Endodermal cell (in vitro differentiated cells): ENCODE measurements around the gene RILPL1. TPM values are rescaled to one million over a fixed set of nuclear protein-coding genes. Genes with fewer than 3 reads are reported as not detected.
A peak's percentile ranks its signal among the peaks of the same experiment; 100 is the strongest.
"Not testable (repeated sequence)": the region's sequence is repeated elsewhere in the genome, so short reads cannot be mapped to it uniquely, and the experiment has no call there.

Experiments used
- DNase-seq: peaks from one replicate; pipeline ENCODE4 v3.0.0-alpha.2; 2017
- H3K27ac ChIP-seq: 2 replicates; pipeline ENCODE4 v1.5.1; 2013; ENCODE audit warnings: mild to moderate bottlenecking, low read depth, low read length, moderate library complexity
- H3K27me3 ChIP-seq: 2 replicates; pipeline ENCODE4 v1.6.1; 2013; ENCODE audit warnings: mild to moderate bottlenecking, low read length, moderate library complexity; ENCODE audit not compliant: insufficient read depth, control insufficient read depth, poor library complexity, severe bottlenecking
- H3K36me3 ChIP-seq: 2 replicates; pipeline ENCODE4 v1.7.0; 2013; ENCODE audit warnings: mild to moderate bottlenecking, low read length, moderate library complexity; ENCODE audit not compliant: control insufficient read depth, insufficient read depth
- H3K4me1 ChIP-seq: one replicate; pipeline ENCODE4 v1.7.0; 2013; ENCODE audit warnings: low read length; ENCODE audit not compliant: control insufficient read depth, insufficient read depth
- H3K4me3 ChIP-seq: 2 replicates; pipeline ENCODE4 v1.5.1; 2013; ENCODE audit warnings: mild to moderate bottlenecking, low read length, moderate library complexity
- H3K9ac ChIP-seq: 2 replicates; pipeline ENCODE4 v1.6.1; 2013; ENCODE audit warnings: mild to moderate bottlenecking, low read length, moderate library complexity; ENCODE audit not compliant: poor library complexity, severe bottlenecking; ENCODE audit errors: extremely low read depth
- H3K9me3 ChIP-seq: 2 replicates; pipeline ENCODE4 v1.6.1; 2013; ENCODE audit warnings: mild to moderate bottlenecking, low read length, moderate library complexity; ENCODE audit not compliant: control insufficient read depth
- H3K27ac Mint-ChIP-seq: 2 replicates; pipeline ENCODE4 v1.8.0; 2020; ENCODE audit warnings: mixed read lengths
- H3K27me3 Mint-ChIP-seq: 2 replicates; pipeline ENCODE4 v1.8.0; 2021; ENCODE audit warnings: mild to moderate bottlenecking, mixed read lengths; ENCODE audit not compliant: insufficient read depth
- H3K36me3 Mint-ChIP-seq: 2 replicates; pipeline ENCODE4 v1.8.0; 2020; ENCODE audit warnings: low read depth, mixed read lengths
- H3K4me1 Mint-ChIP-seq: 2 replicates; pipeline ENCODE4 v1.8.0; 2020; ENCODE audit warnings: mixed read lengths
- H3K4me3 Mint-ChIP-seq: 2 replicates; pipeline ENCODE4 v1.8.0; 2020; ENCODE audit warnings: mild to moderate bottlenecking, moderate library complexity, mixed read lengths
- H3K9me3 Mint-ChIP-seq: 2 replicates; pipeline ENCODE4 v1.8.0; 2020; ENCODE audit warnings: mild to moderate bottlenecking, mixed read lengths
- CTCF ChIP-seq: fragments of 200-600 bp; sonication (generic); conservative IDR thresholded peaks from 2 replicates; pipeline ENCODE4 v1.5.0; 2021; ENCODE audit warnings: antibody characterized with exemption, mild to moderate bottlenecking
- WGBS, 2 experiments: methylation state at CpG; one replicate each; pipeline versions ENCODE4 v1.1.5 to v1.1.7; 2013; ENCODE audit warnings: missing lambda C conversion rate in 2 of 2, mixed read lengths in 1 of 2; ENCODE audit not compliant: insufficient coverage in 1 of 2, insufficient read length in 1 of 2; 5-methylcytosine and 5-hydroxymethylcytosine counted together
- total RNA-seq, 2 donors: library from RNA; stranded (reverse); fragmentation: NEBNext Ultra II Directional in 1 of 2; extraction: Animal tissue kit (Norgen Biotek cat#: 25700) in 1 of 2; gene quantifications; 2 replicates in 1 of 2; 3 replicates in 1 of 2; pipeline ENCODE4 v1.2.1, GENCODE V29; 2021

RILPL1 gene
- total RNA-seq, 2 donors from 2014 or later = 19.0 to 25.2 TPM

DNA sequence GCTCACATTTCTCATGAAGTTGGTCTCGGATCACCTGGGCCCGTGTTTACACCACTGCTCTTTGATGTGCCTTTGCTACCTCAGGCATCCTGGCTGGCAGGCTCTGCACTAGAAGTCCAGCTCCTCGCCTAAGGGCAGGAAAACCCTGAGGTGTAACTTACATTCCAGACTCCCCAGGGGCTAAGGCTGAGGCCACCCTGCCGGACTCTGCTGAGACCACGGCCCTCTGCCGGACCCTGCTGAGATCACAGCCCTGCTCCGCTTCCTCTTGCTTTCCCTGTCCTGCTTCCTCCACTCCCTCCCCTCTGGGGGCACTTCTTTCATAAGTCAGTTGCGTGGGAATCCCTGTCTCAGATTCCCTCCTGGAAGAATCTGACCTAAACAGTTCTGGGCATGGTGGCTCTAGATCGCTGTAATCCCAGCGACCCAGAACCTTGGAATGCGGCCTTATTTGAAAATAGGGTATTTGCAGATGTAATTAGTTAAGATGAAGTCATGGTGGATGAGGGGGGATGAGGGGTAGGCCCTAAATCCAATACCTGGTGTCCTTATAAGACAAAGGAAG is 17.2 kb downstream of the RILPL1 start:
- peaks cover 61% of the 10 kb centered on the region for H3K36me3 ChIP-seq
- no peaks in the 10 kb centered on the region for H3K9me3 ChIP-seq
- Mint-ChIP-seq H3K27ac (peak overlapping the region; percentile 69), H3K36me3 (peaks cover 47% of the 10 kb centered on the region), H3K4me3 (no peak overlapping the region), H3K27me3 (no peaks in the 10 kb centered on the region), H3K4me1 (peaks cover 2% of the 10 kb centered on the region), H3K9me3 (no peaks in the 10 kb centered on the region)
- 80 to 87% methylated on average over 9 to 11 of the region's 11 CpGs for WGBS, 2 experiments
- H3K27me3 ChIP-seq = no peaks in the 10 kb centered on the region
- no peak overlapping the region for H3K4me3 ChIP-seq
- H3K9ac ChIP-seq = no peak overlapping the region
- no peak overlapping the region for H3K27ac ChIP-seq
- peak; percentile 77 for DNase-seq
- peak; percentile 18 for TF ChIP-seq CTCF
- H3K4me1 ChIP-seq = no peaks in the 10 kb centered on the region

- not testable (repeated sequence) for H3K27me3 Mint-ChIP-seq
- WGBS, 2 experiments = no CpG with 5 or more reads among the region's 1 CpG
Measured at GRCh38 chr12:123514582-123515221, 18.8 kb downstream of the RILPL1 start.

DNA sequence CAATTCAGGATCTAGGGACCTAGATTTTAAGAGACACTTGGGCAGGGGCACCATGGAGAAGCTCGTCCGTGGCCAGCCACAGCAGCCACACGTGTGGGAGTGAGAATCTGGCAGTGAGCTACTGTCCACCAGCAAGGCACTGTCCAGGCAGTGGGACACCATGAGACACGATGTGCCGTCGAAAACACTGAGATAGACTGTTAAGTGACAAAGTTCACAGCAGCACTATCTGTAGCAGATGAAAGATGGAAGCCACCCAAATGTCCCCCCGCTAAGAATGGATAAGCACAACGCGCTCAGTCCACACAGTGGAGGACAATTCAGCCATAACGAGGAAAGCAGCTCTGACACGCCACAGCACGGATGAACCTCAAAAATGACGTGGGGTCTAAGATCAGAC is 19.7 kb downstream of the RILPL1 start:
- H3K4me3 ChIP-seq = no peak overlapping the region
- Mint-ChIP-seq H3K4me1 (peaks cover 2% of the 10 kb centered on the region), H3K27me3 (no peaks in the 10 kb centered on the region), H3K36me3 (peaks cover 31% of the 10 kb centered on the region), H3K9me3 (no peaks in the 10 kb centered on the region), H3K4me3 (no peak overlapping the region), H3K27ac (no peak overlapping the region)
- no peak for DNase-seq
- H3K9ac ChIP-seq = no peak overlapping the region
- 95 to 96% methylated on average over 13 of the region's 13 CpGs for WGBS, 2 experiments
- no peaks in the 10 kb centered on the region for H3K27me3 ChIP-seq
- peaks cover 48% of the 10 kb centered on the region for H3K36me3 ChIP-seq
- peak overlapping the region; percentile 76 for H3K27ac ChIP-seq
- no peak for TF ChIP-seq CTCF
- no peaks in the 10 kb centered on the region for H3K4me1 ChIP-seq
- H3K9me3 ChIP-seq = no peaks in the 10 kb centered on the region

More at GRCh38 chr12:123514582-123515221, 18.8 kb downstream of the RILPL1 start:
- H3K4me3 Mint-ChIP-seq, H3K27me3 ChIP-seq, H3K9me3 Mint-ChIP-seq, H3K9me3 ChIP-seq, H3K27ac ChIP-seq, DNase-seq, H3K4me1 Mint-ChIP-seq, H3K9ac ChIP-seq, H3K4me1 ChIP-seq, H3K27ac Mint-ChIP-seq, H3K4me3 ChIP-seq: not testable (repeated sequence)
- H3K36me3 ChIP-seq = peaks cover 55% of the 10 kb centered on the region
- H3K36me3 Mint-ChIP-seq = peaks cover 33% of the 10 kb centered on the region
